Liver (tissue), 3 donors: ENCODE measurements around the gene YPEL5.

Experiments
- ATF3 ChIP-seq: IDR thresholded peaks from 2 replicates; pipeline ENCODE4 v1.6.1; 2016; ENCODE audit warnings: antibody characterized with exemption
- EGR1 ChIP-seq, 2 donors: IDR thresholded peaks; 2 replicates each; pipeline ENCODE4 v1.6.1; 2016 to 2018; ENCODE audit warnings: antibody characterized with exemption in 2 of 2, low read depth in 2 of 2
- HNF4G ChIP-seq: IDR thresholded peaks from 2 replicates; pipeline ENCODE4 v1.6.1; 2016; ENCODE audit warnings: antibody characterized with exemption
- JUND ChIP-seq, 2 donors: IDR thresholded peaks; 2 replicates each; pipeline ENCODE4 v1.6.1; 2016; ENCODE audit warnings: antibody characterized with exemption in 2 of 2
- REST ChIP-seq: IDR thresholded peaks from 2 replicates; pipeline ENCODE4 v1.6.1; 2016; ENCODE audit warnings: antibody characterized with exemption, mild to moderate bottlenecking
- YY1 ChIP-seq: IDR thresholded peaks from 2 replicates; pipeline ENCODE4 v1.6.1; 2016; ENCODE audit warnings: antibody characterized with exemption, mild to moderate bottlenecking
- TF ChIP-seq, protein P1 (sequence below): fragments of 150-350 bp; IDR thresholded peaks from 2 replicates; pipeline ENCODE4 v1.5.1; 2017; ENCODE audit warnings: improper control_type of control experiment, low read depth, low read length; ENCODE audit not compliant: missing input control
- donor health status: healthy.
- donor health status: healthy.

GRCh38 chr2:30165617-30166016 lies 18.8 kb downstream of the YPEL5 start:
- TF ChIP-seq, protein P1, sequence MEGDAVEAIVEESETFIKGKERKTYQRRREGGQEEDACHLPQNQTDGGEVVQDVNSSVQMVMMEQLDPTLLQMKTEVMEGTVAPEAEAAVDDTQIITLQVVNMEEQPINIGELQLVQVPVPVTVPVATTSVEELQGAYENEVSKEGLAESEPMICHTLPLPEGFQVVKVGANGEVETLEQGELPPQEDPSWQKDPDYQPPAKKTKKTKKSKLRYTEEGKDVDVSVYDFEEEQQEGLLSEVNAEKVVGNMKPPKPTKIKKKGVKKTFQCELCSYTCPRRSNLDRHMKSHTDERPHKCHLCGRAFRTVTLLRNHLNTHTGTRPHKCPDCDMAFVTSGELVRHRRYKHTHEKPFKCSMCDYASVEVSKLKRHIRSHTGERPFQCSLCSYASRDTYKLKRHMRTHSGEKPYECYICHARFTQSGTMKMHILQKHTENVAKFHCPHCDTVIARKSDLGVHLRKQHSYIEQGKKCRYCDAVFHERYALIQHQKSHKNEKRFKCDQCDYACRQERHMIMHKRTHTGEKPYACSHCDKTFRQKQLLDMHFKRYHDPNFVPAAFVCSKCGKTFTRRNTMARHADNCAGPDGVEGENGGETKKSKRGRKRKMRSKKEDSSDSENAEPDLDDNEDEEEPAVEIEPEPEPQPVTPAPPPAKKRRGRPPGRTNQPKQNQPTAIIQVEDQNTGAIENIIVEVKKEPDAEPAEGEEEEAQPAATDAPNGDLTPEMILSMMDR, result no peak
- TF ChIP-seq EGR1 (IDR thresholded peaks at IDR 0.05; ENCODE audit: low read depth in 2 of 2), result no peak
- TF ChIP-seq ATF3, result no peak
- TF ChIP-seq YY1, result no peak
- no peak for TF ChIP-seq JUND (IDR thresholded peaks at IDR 0.05)
- no peak for TF ChIP-seq REST
- TF ChIP-seq HNF4G, result no peak
